ENCODE results near the gene JADE1.

Gene JADE1

DNA sequence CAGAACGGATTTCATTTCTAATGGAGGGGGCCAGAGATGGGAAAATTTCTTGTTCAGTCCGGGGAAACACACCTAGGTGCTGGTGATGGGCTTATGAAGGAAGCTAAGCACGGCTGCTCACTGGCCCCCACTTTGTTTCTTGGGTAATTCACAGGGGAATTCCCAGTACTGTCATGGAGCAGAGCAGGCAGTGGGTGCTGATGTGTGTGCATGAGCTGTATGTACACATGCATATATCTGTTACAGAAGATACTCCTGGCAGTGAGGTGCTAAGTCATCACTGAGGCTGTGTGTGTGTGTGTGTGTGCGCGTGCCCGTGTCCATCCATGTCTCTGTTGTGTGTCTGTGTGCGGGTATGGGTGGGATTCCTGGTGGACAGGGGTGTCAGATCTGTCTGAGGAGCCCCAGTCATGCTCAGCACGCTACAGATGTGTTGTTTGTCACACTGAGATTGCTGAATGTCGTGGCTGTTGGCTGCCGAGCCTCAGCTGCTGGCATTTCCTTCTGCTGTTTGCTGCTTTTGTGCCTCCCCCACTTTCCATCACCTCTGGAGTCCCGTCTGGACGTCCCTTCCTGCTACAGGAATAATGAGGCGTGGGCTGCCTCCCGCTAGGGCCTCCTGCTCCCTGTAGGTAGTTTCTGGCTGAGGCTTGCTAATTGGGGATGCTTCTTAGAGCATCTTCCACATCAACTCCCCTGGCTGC lies 53.3 kb downstream of the JADE1 start:
- no peak for TF ChIP-seq GATA3 (IDR thresholded peaks at IDR 0.05; ENCODE audit: low read depth, low read length)
- no peak for TF ChIP-seq GATA2 (IDR thresholded peaks at IDR 0.05; ENCODE audit: low read depth, low read length)

DNA sequence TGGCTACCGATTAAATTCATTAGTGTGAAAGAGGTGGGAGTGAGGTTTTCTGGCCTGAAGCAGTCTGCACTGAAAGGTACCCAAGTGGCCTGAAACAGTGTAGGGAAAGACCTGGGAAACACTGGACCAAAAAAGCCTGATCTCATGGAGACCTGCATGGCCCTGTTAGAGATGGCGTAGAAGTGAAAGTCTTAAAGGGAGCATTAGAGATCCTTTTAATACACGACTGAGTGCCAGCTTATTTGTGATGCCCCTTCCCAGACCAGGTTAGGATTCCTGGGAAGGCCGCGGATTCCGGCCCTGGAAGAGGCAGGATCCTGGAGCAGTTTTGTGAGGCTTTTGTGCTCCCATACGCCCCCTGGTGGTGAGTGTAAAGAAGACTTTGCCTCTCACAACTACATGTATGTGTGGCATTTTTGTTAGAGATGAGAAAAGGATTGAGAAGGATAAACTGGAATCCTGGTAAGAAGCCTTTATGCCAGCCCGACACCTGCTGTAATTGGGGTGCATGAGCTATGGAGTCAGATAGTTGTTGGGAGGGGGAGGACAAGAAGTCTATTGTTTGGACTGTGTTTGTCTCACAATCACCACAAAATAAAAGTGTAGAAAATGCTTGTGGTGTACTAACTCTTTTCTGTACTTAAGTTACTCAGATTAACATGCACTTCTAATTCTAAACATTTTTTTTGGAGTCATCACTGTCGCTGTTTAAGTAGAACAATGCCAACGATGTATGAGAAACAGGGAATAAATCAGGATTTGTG lies 54.0 kb downstream of the JADE1 start:
- no peak for TF ChIP-seq GATA3 (IDR thresholded peaks at IDR 0.05; ENCODE audit: low read depth, low read length)
- TF ChIP-seq GATA2 (IDR thresholded peaks at IDR 0.05; ENCODE audit: low read depth, low read length) = no peak

DNA sequence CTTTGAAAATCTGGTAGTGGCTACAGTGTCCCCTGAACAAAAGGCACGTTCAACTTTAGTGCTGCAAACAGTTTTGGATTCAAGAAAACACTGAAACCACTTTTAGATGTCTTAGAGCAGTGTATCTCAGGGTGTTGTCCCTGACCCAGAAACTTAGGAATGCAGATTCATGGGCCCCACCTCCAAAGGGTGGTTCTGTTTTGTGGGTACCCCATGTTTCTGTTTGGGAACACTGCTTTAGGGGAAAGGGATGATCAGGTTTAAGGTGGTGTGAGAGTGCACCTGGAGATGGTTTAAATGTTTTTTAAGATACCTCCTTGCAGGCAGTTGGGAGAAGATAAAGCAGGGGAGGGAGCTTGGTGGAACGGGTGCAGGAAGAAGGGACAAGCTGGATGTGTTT lies 55.6 kb downstream of the JADE1 start:
- TF ChIP-seq GATA3 (IDR thresholded peaks at IDR 0.05; ENCODE audit: low read depth, low read length) (no peak), GATA2 (IDR thresholded peaks at IDR 0.05; ENCODE audit: low read depth, low read length) (no peak)

DNA sequence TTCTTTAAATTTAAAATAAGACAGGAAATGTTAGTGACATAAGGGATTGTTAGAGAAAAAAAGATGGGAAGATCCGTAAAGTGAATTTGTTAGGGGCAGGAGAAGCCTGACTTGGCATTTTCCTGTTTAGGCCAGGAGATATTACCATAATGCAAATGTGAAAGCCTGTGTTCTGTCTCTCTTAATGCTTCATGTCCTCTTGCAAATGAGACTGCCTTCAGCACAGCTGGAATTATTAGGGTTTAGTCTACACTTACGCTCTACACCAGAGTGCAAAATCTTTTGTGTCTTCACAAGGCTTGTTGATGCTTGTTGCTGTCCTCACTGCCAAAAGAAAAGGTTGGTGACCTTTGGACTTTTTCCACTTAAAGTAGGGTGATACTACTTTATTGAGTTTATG lies 56.8 kb downstream of the JADE1 start:
- no peak for TF ChIP-seq GATA2 (IDR thresholded peaks at IDR 0.05; ENCODE audit: low read depth, low read length)
- no peak for TF ChIP-seq GATA3 (IDR thresholded peaks at IDR 0.05; ENCODE audit: low read depth, low read length)

DNA sequence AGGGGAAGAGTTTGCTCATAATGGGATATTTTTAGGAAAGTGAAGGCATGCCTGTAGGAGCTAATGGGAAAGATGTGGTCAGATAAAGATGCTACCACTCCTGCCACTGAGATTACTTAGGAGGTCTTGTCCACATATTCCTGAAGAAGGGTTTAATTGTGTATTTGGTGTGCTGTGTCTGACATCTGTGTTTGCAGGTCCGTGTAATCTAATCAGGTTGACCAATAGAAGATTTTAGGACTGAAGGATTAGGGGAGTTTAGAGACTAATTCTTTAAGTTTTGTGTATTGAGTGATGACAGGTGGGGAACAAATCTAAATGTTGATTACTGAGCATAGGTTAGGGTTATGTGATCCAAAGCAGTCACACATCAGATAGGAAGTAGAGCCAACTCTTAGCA lies 57.2 kb downstream of the JADE1 start:
- TF ChIP-seq GATA2 (IDR thresholded peaks at IDR 0.05; ENCODE audit: low read depth, low read length) = no peak
- no peak for TF ChIP-seq GATA3 (IDR thresholded peaks at IDR 0.05; ENCODE audit: low read depth, low read length)

DNA sequence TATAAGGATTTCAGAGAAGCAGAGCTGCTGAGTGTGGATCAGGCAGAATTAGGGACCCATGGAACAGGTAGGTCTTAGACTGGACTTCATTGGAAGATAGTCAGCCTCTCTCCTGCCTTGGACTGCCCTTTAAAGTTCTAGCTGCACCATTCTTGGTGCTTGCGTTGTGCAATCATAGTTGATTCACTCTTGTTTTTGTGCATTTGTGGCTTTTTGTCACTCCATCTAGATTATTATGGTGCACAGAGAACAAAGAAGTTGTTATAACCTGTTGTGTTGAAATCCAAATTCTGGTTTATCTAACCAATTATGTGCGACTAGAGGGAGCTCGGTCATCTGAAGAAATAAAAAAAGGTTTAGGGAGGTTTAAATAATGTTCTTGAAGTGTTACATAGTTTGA lies 59.3 kb downstream of the JADE1 start:
- TF ChIP-seq GATA2 (IDR thresholded peaks at IDR 0.05; ENCODE audit: low read depth, low read length) (no peak), GATA3 (IDR thresholded peaks at IDR 0.05; ENCODE audit: low read depth, low read length) (no peak)

DNA sequence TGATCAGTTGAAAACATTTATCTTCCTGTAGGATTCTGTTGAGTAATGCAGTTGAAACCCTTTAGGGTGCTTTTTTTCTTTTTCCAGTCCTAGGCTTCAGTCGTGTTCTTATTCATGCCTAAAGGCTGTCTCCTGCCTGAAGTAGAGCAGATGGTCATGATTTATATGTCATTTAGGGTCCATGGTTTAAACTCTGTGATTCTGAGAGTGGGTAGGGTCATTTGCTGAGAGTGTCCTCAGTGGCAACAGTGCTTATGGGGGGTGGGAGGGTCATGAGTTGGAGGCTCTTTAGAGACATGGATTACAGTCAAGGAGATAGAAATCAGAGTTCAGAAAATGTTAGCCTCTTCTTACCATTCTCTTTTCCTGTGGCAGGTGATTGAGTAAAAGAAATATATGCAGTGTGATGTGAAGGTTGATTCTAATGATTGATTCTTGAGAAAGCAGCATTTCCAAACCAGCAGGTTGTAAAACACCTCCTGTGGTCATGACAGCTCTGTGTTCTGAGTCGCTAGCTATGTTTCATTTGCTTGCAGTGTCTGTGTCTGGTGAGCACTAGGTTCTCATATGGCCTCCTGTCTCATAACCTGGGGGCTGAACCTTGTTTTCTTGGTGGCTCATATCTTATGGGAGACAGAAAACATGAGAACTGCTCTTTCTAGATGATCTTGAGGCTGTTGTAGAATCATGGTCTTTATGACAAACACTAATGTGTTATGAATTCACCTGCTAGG lies 60.4 kb downstream of the JADE1 start:
- TF ChIP-seq GATA2 (IDR thresholded peaks at IDR 0.05; ENCODE audit: low read depth, low read length) (no peak), GATA3 (IDR thresholded peaks at IDR 0.05; ENCODE audit: low read depth, low read length) (no peak)

DNA sequence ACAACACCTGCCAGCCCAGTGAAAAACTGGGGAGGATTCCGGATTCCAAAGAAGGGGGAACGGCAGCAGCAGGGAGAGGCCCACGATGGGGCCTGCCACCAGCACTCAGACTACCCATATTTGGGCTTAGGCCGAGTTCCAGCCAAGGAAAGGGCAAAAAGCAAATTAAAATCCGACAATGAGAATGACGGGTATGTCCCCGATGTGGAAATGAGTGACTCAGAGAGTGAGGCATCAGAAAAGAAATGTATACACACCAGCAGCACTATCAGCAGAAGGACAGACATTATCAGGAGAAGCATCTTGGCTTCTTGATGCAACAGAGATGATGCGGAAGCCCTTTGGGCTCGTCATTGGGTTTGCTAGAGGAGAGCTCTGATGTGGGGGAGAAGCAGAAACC lies 62.4 kb downstream of the JADE1 start:
- no peak for TF ChIP-seq GATA3 (IDR thresholded peaks at IDR 0.05; ENCODE audit: low read depth, low read length)
- peak; percentile 12; the same call in 1 of the 2 replicates for TF ChIP-seq GATA2 (IDR thresholded peaks at IDR 0.05; ENCODE audit: low read depth, low read length)

DNA sequence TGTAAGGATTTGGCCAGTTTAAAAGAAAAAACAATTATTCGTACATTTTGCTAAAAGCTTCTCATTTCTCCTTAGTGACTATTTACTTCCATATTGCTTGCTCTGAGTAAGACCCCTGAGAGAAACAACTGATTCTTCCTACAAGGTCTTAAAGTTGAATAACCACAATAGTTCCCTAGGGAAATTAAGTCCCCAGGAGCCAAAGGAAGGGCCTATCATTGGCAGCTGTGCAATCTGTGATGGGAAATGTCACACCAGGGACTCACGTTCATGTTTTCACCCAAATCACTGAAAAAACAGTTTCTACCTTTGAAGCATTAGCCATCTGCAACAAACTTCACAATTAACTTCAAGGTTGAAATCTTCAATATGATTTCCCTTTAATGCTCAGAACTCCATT lies 66.7 kb downstream of the JADE1 start:
- no peak for TF ChIP-seq GATA3 (IDR thresholded peaks at IDR 0.05; ENCODE audit: low read depth, low read length)
- TF ChIP-seq GATA2 (IDR thresholded peaks at IDR 0.05; ENCODE audit: low read depth, low read length) = no peak

DNA sequence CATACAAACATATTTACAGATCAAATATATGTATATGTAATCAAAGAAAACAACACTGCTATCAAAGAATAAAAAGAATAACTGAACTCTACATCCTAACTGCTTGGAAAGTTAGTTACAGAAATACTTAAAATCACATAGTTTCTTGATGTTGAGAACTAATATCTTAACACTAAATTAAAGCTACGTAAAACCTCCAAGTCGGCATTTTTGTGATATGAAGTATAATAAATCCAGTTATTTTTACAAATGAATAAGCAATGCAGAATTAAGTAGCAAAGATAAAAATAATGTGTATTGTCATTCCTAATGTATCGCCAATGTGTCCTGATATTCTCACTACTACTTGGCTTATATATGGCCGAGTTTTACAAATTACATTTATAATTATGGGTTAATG lies 68.4 kb downstream of the JADE1 start:
- TF ChIP-seq GATA3 (IDR thresholded peaks at IDR 0.05; ENCODE audit: low read depth, low read length) = no peak
- TF ChIP-seq GATA2 (IDR thresholded peaks at IDR 0.05; ENCODE audit: low read depth, low read length) = no peak

DNA sequence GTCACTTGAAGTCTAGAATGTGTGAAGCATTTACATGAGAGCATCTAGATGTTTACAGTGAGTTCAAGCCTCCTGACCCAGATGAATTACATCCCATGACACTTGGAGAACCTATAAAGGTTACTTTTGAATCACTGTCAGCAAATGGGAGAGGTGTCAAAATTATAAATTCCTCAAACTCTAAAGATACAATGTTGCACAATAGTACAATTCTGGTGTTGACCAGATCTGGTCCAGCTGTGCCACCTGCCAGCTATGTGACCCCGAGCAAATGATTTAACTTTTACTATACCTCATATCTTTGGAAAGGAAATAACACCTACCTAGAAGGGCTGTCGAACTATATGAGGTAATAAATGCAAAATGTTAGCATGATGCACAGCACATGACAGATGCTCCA lies 69.8 kb downstream of the JADE1 start:
- TF ChIP-seq GATA3 (IDR thresholded peaks at IDR 0.05; ENCODE audit: low read depth, low read length) = no peak

DNA sequence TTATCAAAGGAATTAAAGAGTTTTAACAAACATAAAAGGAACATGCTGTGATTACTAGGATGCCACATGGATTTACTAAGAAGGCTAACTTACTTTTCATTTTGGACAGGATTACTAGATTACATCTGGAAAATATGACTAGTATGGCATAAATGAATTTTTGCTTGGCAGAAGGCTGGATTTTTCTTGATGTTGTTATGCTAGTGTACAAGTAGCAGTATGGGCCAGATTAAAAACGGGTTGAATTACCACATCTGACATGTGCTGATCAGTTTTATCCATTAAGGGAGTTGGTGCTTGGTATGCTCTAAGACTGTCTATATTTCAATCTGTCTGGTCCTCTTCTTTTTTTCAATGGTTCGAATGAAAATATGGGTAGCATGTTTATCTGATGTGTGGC lies 70.5 kb downstream of the JADE1 start:
- TF ChIP-seq GATA2 (IDR thresholded peaks at IDR 0.05; ENCODE audit: low read depth, low read length) (no peak), GATA3 (IDR thresholded peaks at IDR 0.05; ENCODE audit: low read depth, low read length) (no peak)

DNA sequence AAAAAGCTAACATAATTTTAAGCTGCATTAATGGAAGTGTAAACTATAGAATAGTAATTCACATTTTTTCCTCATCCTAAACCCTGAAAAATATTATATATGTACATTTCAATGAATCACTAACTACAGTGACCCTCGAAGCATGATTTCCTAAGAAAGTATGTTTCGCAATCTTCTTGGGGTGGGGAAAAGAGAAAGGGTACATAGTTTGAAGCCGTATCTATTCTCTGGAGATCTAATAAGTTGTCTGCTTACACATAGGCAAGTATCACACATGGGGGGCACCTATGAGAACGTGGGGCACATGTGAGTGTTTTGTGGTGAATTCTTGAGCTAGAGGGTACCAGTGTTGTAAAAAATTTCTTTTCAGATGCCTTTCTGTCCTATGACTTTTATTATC lies 71.2 kb downstream of the JADE1 start:
- TF ChIP-seq GATA2 (IDR thresholded peaks at IDR 0.05; ENCODE audit: low read depth, low read length) (no peak), GATA3 (IDR thresholded peaks at IDR 0.05; ENCODE audit: low read depth, low read length) (no peak)

DNA sequence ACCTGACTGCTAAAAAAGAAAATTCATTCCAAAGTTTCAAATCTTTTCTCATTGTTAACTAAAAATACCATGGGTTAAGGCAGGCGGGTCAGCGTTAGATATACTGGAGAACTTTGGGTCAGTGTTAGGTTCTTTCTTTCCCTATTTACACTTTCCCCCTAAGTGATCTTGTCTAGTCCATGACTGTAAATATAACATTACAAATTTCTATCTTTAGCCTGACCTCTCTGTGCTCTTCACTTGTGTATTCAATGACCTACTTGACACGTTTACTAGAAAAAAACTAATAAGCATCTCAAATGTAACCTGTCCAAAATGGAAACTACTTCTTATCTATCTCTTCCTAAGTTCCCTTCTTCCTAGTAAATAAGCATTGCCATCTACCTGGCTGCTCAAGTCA lies 95.3 kb downstream of the JADE1 start:
- no peak for TF ChIP-seq GATA2 (IDR thresholded peaks at IDR 0.05; ENCODE audit: low read depth, low read length)
- no peak for TF ChIP-seq GATA3 (IDR thresholded peaks at IDR 0.05; ENCODE audit: low read depth, low read length)

DNA sequence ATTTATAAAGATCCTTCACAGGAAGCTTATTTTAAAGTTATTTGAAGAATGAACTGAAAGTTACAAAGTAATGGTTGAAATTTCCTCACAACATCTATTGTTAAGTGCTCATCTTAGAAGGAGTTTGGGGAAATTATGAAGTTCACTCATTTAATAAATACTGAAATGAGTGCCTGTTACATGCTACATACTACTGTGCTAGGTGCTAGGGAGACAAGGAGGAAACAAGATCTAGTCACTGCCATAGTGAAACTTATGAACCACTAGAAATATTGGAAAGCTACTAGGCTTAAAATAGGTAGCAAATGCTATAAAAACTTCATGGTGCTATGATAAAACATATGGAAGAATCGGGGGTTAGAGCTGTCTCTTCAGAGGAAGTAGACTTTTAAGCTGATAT lies 97.1 kb downstream of the JADE1 start:
- TF ChIP-seq GATA2 (IDR thresholded peaks at IDR 0.05; ENCODE audit: low read depth, low read length) (no peak), GATA3 (IDR thresholded peaks at IDR 0.05; ENCODE audit: low read depth, low read length) (no peak)

Measured in SH-SY5Y (cell line).